Spinal cord (tissue), 10 donors: Measurements from ENCODE around the gene ADD3. TPM values are rescaled to one million over a fixed set of nuclear protein-coding genes. Genes with fewer than 3 reads are reported as not detected.
A peak's percentile ranks its signal among the peaks of the same experiment; 100 is the strongest.
"Not testable (repeated sequence)": the region's sequence is repeated elsewhere in the genome, so short reads cannot be mapped to it uniquely, and the experiment has no call there.

Experiments
- DNase-seq, 6 donors: peaks; one replicate each; pipeline versions ENCODE4 v3.0.0 to v3.0.0-alpha.2; 2013 to 2015; ENCODE audit warnings: low spot score in 6 of 6, low read depth in 4 of 6
- H3K27ac ChIP-seq: one replicate; pipeline ENCODE4 v1.5.1; 2013; ENCODE audit warnings: low read depth, low read length, control low read depth
- H3K27me3 ChIP-seq: one replicate; pipeline ENCODE4 v1.6.1; 2013; ENCODE audit warnings: low read length; ENCODE audit not compliant: control insufficient read depth, insufficient read depth
- H3K36me3 ChIP-seq: one replicate; pipeline ENCODE4 v1.6.1; 2013; ENCODE audit warnings: low read length; ENCODE audit not compliant: control insufficient read depth, insufficient read depth
- H3K4me1 ChIP-seq: one replicate; pipeline ENCODE4 v1.6.1; 2013; ENCODE audit warnings: low read length; ENCODE audit not compliant: control insufficient read depth, insufficient read depth
- H3K4me3 ChIP-seq: one replicate; pipeline ENCODE4 v1.5.1; 2013; ENCODE audit warnings: low read depth, low read length, control low read depth
- H3K9me3 ChIP-seq: one replicate; pipeline ENCODE4 v1.6.1; 2013; ENCODE audit warnings: low read length; ENCODE audit not compliant: control insufficient read depth, insufficient read depth
- WGBS: methylation state at CpG from one replicate; pipeline ENCODE4 v1.1.5; 2013; ENCODE audit warnings: missing lambda C conversion rate; ENCODE audit not compliant: insufficient coverage; 5-methylcytosine and 5-hydroxymethylcytosine counted together
- polyA plus RNA-seq, 2 donors: library from polyadenylated mRNA; unstranded; fragments of 120-200 nt; gene quantifications; one replicate each; pipeline ENCODE4 v1.2.1, GENCODE V29; 2013; ENCODE audit not compliant: insufficient read length in 2 of 2
- total RNA-seq, 2 donors: library from RNA; depleted of rRNA in 1 of 2; stranded (reverse); fragments of 120-200 nt in 1 of 2; fragments of >200 nt in 1 of 2; gene quantifications; one replicate each; pipeline versions ENCODE4 v1.2.3 to v1.2.4, GENCODE V29; 2013 to 2014
- donor health status: healthy.

Gene ADD3
- total and polyA plus RNA-seq, 4 donors, result 193 to 557 (median 324) TPM

DNA sequence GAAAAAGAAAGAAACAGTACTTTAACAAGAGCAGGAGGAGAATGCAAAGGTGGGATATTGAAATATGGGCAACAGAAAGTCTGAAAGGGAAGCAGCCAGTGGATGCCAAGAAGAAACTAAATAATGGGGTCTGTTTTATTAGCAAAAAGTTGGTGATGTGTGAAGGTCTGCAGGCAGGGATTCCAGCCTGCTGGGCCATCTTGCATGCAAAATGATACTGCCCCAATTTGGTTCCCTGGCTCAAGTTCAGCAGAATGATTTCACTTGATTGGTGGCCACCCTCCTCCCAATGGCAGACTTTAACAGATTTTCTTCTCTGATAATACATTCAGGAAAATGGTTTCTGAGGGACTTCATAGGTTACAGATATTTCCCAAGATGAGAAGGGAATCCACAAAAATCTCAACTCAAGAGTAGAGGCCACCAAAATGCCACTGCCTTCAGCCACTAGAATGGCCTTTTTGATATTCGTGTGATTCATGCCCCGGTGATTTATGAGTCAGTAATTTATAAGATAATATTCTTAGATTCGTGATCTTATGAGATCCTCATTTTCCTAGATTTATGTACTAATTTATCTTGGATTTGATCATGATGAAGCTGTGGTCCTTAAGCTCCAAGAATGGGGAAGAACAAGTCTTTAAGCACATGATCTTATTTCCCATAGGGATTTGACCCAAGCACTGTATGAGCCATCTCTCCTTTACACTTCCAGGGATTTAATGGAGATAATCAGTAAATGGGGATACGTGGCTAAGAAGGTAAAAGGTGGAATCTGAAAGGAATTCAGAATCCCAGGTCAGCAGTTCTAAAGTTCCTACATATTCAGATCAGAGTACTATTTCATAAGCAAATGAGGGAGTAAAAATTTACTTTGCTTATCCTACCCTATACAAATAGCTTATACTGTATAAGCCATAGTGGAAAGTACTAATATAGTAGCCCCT, 32.3 kb upstream of the ADD3 start:
- WGBS, result no CpG with 5 or more reads among the region's 4 CpGs
- H3K27ac ChIP-seq, result peak overlapping the region; percentile 17
- DNase-seq, result no peak
- H3K36me3 ChIP-seq, result no peaks in the 10 kb centered on the region
- no peak overlapping the region for H3K4me3 ChIP-seq
- peaks cover 3% of the 10 kb centered on the region for H3K4me1 ChIP-seq
- no peaks in the 10 kb centered on the region for H3K27me3 ChIP-seq
- no peaks in the 10 kb centered on the region for H3K9me3 ChIP-seq

DNA sequence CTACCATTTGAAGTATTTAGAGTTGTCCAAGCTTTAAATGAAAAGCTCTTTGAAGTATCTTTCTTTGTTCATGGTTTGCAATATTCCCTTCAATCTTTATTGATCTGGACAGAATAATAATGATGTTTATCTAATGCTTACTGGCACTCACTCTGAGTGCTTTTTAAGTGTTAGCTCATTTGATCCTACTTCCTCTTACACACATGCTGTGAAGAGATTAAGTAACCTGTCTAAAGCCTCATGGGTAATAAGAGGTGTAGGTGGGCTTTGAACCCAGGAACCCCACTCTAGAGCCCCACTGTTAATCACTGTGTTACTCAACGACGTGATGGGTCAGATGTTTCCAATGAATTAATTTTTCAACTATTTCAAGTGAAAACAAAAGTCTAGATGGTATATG, 31.1 kb upstream of the ADD3 start:
- Histone ChIP-seq H3K27ac (no peak overlapping the region), H3K27me3 (no peaks in the 10 kb centered on the region), H3K9me3 (no peaks in the 10 kb centered on the region), H3K4me3 (no peak overlapping the region), H3K4me1 (peaks cover 3% of the 10 kb centered on the region), H3K36me3 (no peaks in the 10 kb centered on the region)
- WGBS, result no CpG with 5 or more reads among the region's 2 CpGs
- DNase-seq, result no peak

DNA sequence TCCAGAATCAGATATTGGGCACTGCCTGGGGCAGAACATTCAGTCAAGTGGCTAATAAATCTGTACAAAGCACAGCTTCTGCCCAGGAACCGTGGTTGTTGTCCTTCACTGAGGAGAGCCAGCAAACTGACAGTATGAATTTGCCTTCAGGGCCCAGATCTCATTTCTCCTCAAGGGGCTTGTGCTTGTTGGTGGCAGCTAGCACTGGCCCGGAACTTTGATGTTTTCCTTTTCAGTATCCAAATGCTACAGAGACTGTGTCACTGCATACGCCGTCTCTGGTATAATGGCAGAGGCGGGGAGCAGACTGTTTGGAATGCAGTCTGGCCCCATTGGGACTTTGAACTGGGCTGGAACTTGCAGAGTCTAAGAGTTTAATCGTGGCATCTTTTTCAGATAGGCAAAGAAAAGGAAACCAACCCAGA, 30.4 kb upstream of the ADD3 start:
- H3K36me3 ChIP-seq, result no peaks in the 10 kb centered on the region
- no peaks in the 10 kb centered on the region for H3K27me3 ChIP-seq
- H3K4me1 ChIP-seq, result peaks cover 3% of the 10 kb centered on the region
- H3K9me3 ChIP-seq, result no peaks in the 10 kb centered on the region
- 29% methylated on average over 5 of the region's 6 CpGs for WGBS
- no peak overlapping the region for H3K4me3 ChIP-seq
- H3K27ac ChIP-seq, result peak overlapping the region; percentile 63
- DNase-seq, result no peak

DNA sequence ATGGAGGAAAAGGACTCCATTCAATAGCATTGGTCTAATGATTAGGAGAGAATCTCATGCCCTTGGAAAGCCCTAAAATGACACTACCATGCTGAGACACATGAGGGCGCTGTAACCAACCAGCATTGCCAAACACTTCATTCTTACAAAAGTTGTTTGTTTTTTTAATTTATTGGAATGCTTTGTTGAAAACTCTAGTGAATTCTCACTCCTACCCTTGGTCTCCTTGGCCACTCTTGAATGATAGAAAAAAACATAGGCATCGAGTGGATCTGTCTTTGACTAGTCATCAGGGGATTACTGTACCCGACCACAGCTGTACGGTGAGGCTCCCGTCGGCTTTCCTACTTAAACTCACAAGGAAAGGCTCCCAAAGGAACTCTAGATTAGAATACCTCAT, 29.3 kb upstream of the ADD3 start:
- no peaks in the 10 kb centered on the region for H3K27me3 ChIP-seq
- no peak overlapping the region for H3K4me3 ChIP-seq
- DNase-seq, result no peak
- peak overlapping the region; percentile 43 for H3K27ac ChIP-seq
- no peaks in the 10 kb centered on the region for H3K36me3 ChIP-seq
- no CpG with 5 or more reads among the region's 6 CpGs for WGBS
- H3K9me3 ChIP-seq, result no peaks in the 10 kb centered on the region
- peaks cover 7% of the 10 kb centered on the region for H3K4me1 ChIP-seq

DNA sequence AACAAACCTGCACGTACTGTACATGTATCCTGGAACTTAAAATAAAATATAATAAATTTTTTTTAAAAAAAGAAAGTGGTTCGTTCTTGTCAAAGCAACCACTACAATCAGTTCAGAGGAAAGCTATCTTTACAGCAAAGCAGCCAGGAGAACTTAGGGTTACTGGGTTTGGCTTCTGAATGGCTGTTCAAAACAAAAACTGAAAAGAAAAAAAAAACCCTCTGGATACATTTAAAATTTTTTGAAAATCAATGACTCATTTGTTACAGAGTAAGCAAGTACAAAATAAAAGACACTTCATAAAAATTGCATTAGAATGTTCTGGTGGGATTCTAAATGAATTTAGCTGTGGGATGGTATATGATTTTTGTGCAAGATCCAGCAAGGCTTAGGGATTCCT, 28.6 kb upstream of the ADD3 start:
- H3K36me3 ChIP-seq, result no peaks in the 10 kb centered on the region
- no peak for DNase-seq
- peaks cover 7% of the 10 kb centered on the region for H3K4me1 ChIP-seq
- no peaks in the 10 kb centered on the region for H3K9me3 ChIP-seq
- no peaks in the 10 kb centered on the region for H3K27me3 ChIP-seq
- H3K4me3 ChIP-seq, result no peak overlapping the region
- WGBS, result no CpG with 5 or more reads among the region's 2 CpGs
- no peak overlapping the region for H3K27ac ChIP-seq

DNA sequence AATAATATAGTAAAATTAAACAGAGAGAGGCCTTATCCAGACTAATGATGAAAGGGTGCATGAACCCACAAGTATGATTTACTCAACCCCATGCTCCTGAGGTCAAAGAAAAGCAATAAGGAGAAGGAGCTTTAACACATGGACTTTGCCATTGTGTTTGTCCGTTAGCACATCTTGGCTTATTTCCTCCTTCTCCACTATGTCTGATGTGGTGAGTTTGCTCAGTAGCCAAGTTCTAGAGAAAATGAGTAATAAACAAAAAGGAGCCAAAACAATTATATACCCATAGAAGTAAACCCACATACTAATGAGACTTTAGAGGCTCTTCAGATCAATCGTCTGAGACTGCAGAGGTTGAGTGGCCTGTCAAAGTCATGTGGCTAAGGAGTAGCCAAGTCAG, 26.1 kb upstream of the ADD3 start:
- no peaks in the 10 kb centered on the region for H3K36me3 ChIP-seq
- no peak for DNase-seq
- peaks cover 7% of the 10 kb centered on the region for H3K4me1 ChIP-seq
- H3K27ac ChIP-seq, result peak overlapping the region; percentile 29
- no CpG with 5 or more reads among the region's 2 CpGs for WGBS
- no peak overlapping the region for H3K4me3 ChIP-seq
- no peaks in the 10 kb centered on the region for H3K27me3 ChIP-seq
- no peaks in the 10 kb centered on the region for H3K9me3 ChIP-seq

DNA sequence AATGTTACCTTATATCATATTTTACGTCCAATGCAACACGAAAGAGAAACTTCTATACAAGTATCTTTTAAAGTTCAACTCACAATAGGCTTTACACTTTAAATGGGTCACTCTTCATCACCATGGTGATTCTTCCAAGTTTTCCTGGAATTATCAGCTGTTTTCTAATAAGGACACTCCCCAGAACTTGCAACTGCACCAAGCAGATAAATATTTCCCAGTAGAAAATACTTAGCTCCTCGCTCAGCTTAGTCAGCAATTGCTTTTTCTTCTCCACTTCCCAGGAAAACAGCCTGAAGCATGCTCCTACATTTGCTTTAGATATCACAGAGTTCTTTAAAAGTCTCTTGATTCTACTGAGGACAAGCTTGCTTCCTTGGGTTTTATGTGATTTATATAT, 25.7 kb upstream of the ADD3 start:
- H3K4me1 ChIP-seq, result peaks cover 7% of the 10 kb centered on the region
- H3K4me3 ChIP-seq, result no peak overlapping the region
- WGBS, result 50% methylated on average over 2 of the region's 3 CpGs
- no peaks in the 10 kb centered on the region for H3K27me3 ChIP-seq
- DNase-seq, result peak in 2 of 6 donors; percentile 50 to 69
- no peaks in the 10 kb centered on the region for H3K36me3 ChIP-seq
- peak overlapping the region; percentile 29 for H3K27ac ChIP-seq
- H3K9me3 ChIP-seq, result no peaks in the 10 kb centered on the region

DNA sequence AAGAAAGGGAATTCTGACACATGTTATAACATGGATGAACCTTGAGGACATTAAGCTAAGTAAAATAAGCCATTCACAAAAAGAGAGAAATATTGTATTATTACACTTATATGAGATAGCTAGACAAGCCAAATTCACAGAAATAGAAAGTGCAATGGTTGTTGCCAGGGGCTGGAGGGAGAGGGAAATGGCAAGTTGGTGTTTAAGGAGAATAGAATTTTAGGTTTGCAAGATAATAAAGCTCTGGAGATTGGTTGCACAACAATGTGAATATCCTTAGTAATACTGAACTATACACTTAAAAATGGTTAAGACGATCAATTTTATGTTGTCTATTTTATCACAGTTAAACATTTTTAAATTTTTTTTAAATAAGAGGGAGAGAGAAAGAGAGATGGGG, 25.0 kb upstream of the ADD3 start:
- H3K4me1 ChIP-seq, result peaks cover 3% of the 10 kb centered on the region
- no peaks in the 10 kb centered on the region for H3K9me3 ChIP-seq
- H3K36me3 ChIP-seq, result no peaks in the 10 kb centered on the region
- DNase-seq, result no peak
- no peaks in the 10 kb centered on the region for H3K27me3 ChIP-seq
- no peak overlapping the region for H3K4me3 ChIP-seq
- peak overlapping the region; percentile 29 for H3K27ac ChIP-seq
- no CpG with 5 or more reads among the region's 1 CpG for WGBS

DNA sequence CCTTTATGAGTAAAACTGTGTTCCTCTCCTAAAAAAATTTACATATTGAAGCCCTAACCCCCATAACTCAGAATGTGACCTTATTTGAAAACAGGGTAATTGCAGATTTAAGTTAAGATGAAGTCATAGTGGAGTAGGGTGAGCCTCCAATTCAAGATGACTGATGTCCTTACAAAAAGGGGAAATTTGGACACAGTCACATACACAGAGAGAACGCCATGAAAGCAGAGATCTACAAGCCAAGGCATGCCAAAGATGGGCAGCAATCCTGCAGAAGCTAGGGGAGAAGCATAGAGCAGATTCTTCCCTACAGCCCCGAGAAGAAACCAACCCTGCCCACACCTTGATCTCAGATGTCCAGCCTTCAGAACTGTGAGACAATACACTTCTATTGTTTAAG, 23.8 kb upstream of the ADD3 start:
- Histone ChIP-seq H3K4me3 (no peak overlapping the region), H3K36me3 (no peaks in the 10 kb centered on the region), H3K9me3 (no peaks in the 10 kb centered on the region), H3K4me1 (peaks cover 3% of the 10 kb centered on the region), H3K27ac (no peak overlapping the region), H3K27me3 (no peaks in the 10 kb centered on the region)
- no peak for DNase-seq
- WGBS, result 73% methylated on average over 2 of the region's 2 CpGs

DNA sequence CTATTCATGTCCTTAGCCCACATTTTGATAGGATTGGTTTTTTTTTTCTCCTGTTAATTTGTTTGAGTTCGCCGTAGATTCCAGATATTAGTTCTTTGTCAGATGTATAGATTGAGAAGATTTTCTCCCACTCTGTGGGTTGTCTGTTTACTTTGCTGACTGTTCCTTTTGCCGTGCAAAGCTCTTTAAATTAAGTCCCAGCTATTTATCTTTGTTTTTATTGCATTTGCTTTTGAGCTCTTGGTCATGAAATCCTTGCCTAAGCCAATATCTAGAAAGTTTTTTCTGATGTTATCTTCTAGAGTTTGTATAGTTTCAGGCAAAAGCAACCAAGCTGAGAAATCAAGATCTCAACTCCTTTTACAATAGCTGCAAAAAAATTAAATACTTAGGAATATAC, 22.0 kb upstream of the ADD3 start:
- DNase-seq, H3K9me3 ChIP-seq, H3K27me3 ChIP-seq, H3K4me3 ChIP-seq, H3K27ac ChIP-seq, H3K36me3 ChIP-seq, H3K4me1 ChIP-seq: not testable (repeated sequence)
- no CpG with 5 or more reads among the region's 3 CpGs for WGBS
